Gastroesophageal sphincter (tissue), 2 donors: ENCODE measurements around the gene GALT.

ENCODE experiments used
- EP300 ChIP-seq: sonication (generic); formaldehyde crosslinking; IDR thresholded peaks from one replicate; pipeline ENCODE4 v1.6.1; 2017; ENCODE audit warnings: antibody characterized with exemption, mild to moderate bottlenecking
- POLR2A ChIP-seq, 2 donors: fragments of 450-650 bp; IDR thresholded peaks; one replicate each; pipeline ENCODE4 v1.6.1; 2017; ENCODE audit warnings: antibody characterized with exemption in 2 of 2, mild to moderate bottlenecking in 2 of 2, moderate library complexity in 1 of 2

DNA sequence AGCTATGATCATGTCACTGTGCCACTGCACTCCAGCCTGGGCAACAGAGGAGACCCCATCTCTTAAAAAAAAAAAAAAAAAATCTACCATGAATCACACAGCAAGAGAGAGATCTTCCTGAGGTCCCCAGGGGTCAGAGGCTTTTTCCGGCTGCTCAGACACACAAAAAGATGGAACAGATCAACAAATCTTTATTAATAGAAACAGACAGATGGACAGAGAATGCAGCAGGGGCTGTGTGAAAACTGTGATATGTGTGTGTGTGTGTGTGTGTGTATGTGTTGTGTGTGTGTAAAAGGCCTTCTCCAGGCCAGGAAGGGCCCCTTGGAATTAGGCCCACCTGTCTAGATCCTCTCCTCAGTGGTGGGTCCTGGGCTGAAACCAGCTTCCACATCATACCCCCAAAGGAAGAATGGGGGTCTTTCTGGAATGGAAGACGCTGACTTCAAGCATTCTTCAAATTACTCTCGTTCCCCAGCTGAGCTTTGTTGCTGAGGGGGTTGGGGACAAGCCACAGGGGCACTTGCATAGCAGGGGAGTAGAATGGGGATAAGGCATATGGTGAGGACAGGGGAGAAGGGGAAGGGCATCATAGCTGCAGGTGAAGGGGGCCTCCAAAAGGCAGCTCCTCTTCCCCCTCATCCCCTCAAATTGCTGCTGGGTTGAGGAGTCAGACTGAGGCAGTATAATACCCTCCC, 11.8 kb upstream of the GALT start:
- TF ChIP-seq POLR2A (IDR thresholded peaks at IDR 0.05) (no peak), EP300 (no peak)
